Heart left ventricle (tissue), 11 donors: ENCODE data around the gene ZNF184. TPM values are rescaled to one million over a fixed set of nuclear protein-coding genes. Genes with fewer than 3 reads are reported as not detected.

ENCODE experiments used
- polyA plus RNA-seq, 2 donors: library from polyadenylated mRNA; stranded (reverse); fragments of 200-250 nt; gene quantifications; one replicate each; pipeline ENCODE4 v1.2.3, GENCODE V29; 2013
- total RNA-seq, 9 donors: library from RNA; depleted of rRNA in 2 of 9; stranded (reverse); fragments of >200 nt in 2 of 9; fragmentation: NEBNext Ultra II Directional in 3 of 9; extraction: Animal tissue kit (Norgen Biotek cat#: 25700) in 3 of 9; gene quantifications; one replicate each; pipeline versions ENCODE4 v1.1.0 to v1.2.4, GENCODE V29; 2016 to 2023
- donor health status: ischemic (EF 13 %, LVEDD 7.1; RV severe dilation, severe dysfunction).
- donor health status: healthy with polysubstance abuse.
- donor health status: DM: no; HTN: yes; CAD: no.
- donor health status: DM: no; HTN: no; CAD: no.
- donor health status: ischemic (EF 25% LVEDD 5.7; RV mildly dilated, moderate dysfunction).
- donor health status: healthy.
- donor health status: DM: yes; HTN: yes; CAD: no.
- donor health status: PGD.
- donor health status: nonischemic (EF 23%, LVEDD 6.1; RV moderate dilation, normal function).

Gene ZNF184
- total and polyA plus RNA-seq, 11 donors: 0.99 to 6.5 (median 3.7) TPM

Other genes starting within 250 kb of the ZNF184 start
- 1 to 10 TPM in 1 of 9 donors, under 1 TPM in 1, not detected in 7; 0.11 to 1.5 TPM for gene PRSS16, start 225.4 kb downstream of the ZNF184 start, total RNA-seq
- not detected for gene PRSS16, start 225.4 kb downstream of the ZNF184 start, polyA plus RNA-seq
- not detected for gene POM121L2, start 160.8 kb downstream of the ZNF184 start, total RNA-seq
- not detected for gene POM121L2, start 160.8 kb downstream of the ZNF184 start, polyA plus RNA-seq
- 1 to 10 TPM in 4 of 9 donors, under 1 TPM in 5; 0.26 to 1.5 (median 0.69) TPM for gene ZNF391, start 84.3 kb downstream of the ZNF184 start, total RNA-seq
- gene ZNF391, start 84.3 kb downstream of the ZNF184 start, polyA plus RNA-seq: under 1 TPM; 0.30 to 0.73 TPM